Gastrocnemius medialis (tissue), 4 donors: ENCODE data around the gene GPHN. TPM values are rescaled to one million over a fixed set of nuclear protein-coding genes. Genes with fewer than 3 reads are reported as not detected.
"Not testable (repeated sequence)": the region's sequence is repeated elsewhere in the genome, so short reads cannot be mapped to it uniquely, and the experiment has no call there.

Experiments
- ATAC-seq, 2 donors: fragments of 150-250 bp; one replicate each; pipeline ENCODE4 v1.9.1; 2016
- DNase-seq, 2 donors: peaks; one replicate each; pipeline ENCODE4 v3.0.0-alpha.2; 2019
- H3K27ac ChIP-seq, 4 donors: fragments of 200-600 bp; sonication (generic); 1 replicate in 1 of 4; 2 replicates in 3 of 4; pipeline ENCODE4 v1.5.1; 2016 to 2018; ENCODE audit warnings: mild to moderate bottlenecking in 2 of 4, moderate library complexity in 1 of 4
- H3K27me3 ChIP-seq, 3 donors: fragments of 200-600 bp; sonication (generic) in 2 of 3; 1 replicate in 1 of 3; 2 replicates in 2 of 3; pipeline versions ENCODE4 v1.5.1 to v1.6.0; 2016 to 2019; ENCODE audit warnings: mild to moderate bottlenecking in 1 of 3, moderate library complexity in 1 of 3
- H3K36me3 ChIP-seq, 2 donors: fragments of 200-600 bp; sonication (generic) in 1 of 2; one replicate each; pipeline ENCODE4 v1.5.1; 2017 to 2018
- H3K4me1 ChIP-seq, 2 donors: fragments of 200-600 bp; sonication (generic) in 1 of 2; one replicate each; pipeline ENCODE4 v1.5.1; 2016 to 2017; ENCODE audit warnings: mild to moderate bottlenecking in 2 of 2
- H3K4me3 ChIP-seq, 4 donors: fragments of 200-600 bp; sonication (generic) in 3 of 4; 1 replicate in 1 of 4; 2 replicates in 3 of 4; pipeline ENCODE4 v1.5.1; 2016 to 2019; ENCODE audit warnings: mild to moderate bottlenecking in 2 of 4
- H3K9me3 ChIP-seq, 3 donors: fragments of 200-600 bp; sonication (generic) in 2 of 3; 1 replicate in 1 of 3; 2 replicates in 2 of 3; pipeline ENCODE4 v1.5.1; 2016 to 2019
- POLR2A ChIP-seq, 2 donors: fragments of 450-650 bp; IDR thresholded peaks; one replicate each; pipeline ENCODE4 v1.6.1; 2017; ENCODE audit warnings: antibody characterized with exemption in 2 of 2, mild to moderate bottlenecking in 2 of 2, moderate library complexity in 2 of 2
- in situ Hi-C, 4 donors: fragments of 200-750 bp; cut with MboI; loops; one replicate each; pipeline versions ENCODE4 v1.15.0 to v1.8.0; 2017; ENCODE audit warnings: low sequenced_read_pairs in 4 of 4
- intact Hi-C: fragments of 100-400 bp; cut with DNase I; formaldehyde crosslinking; loops from one replicate; pipeline ENCODE4 v1.15.1; 2023; ENCODE audit warnings: low total_unique reads
- total RNA-seq, 4 donors: library from RNA; depleted of rRNA; stranded (reverse); fragments of >200 nt; gene quantifications; one replicate each; pipeline versions ENCODE4 v1.1.0 to v1.2.3, GENCODE V29; 2016
- TF ChIP-seq, protein P1 (sequence below), 5 experiments: fragments of 450-650 bp in 3 of 5; fragments of 200-600 bp in 2 of 5; sonication (generic) in 2 of 5; IDR thresholded peaks in 4 of 5; conservative IDR thresholded peaks in 1 of 5; 1 replicate in 4 of 5; 2 replicates in 1 of 5; pipeline ENCODE4 v1.5.1; 2016 to 2019; ENCODE audit warnings: antibody characterized with exemption in 5 of 5, mild to moderate bottlenecking in 3 of 5, moderate library complexity in 3 of 5

Gene GPHN
- total RNA-seq, 4 donors from 2014 or later: 10.3 to 33.3 (median 23.5) TPM

GRCh38 chr14:67059596-67059995 is 551.6 kb downstream of the GPHN start:
- Histone ChIP-seq H3K36me3 (peaks cover 0 to 12% of the 10 kb centered on the region in 2 donors), H3K9me3 (no peaks in the 10 kb centered on the region), H3K27me3 (no peaks in the 10 kb centered on the region), H3K27ac (no peak overlapping the region), H3K4me3 (no peak overlapping the region), H3K4me1 (no peaks in the 10 kb centered on the region)
- in situ Hi-C loops: no loop called here
- TF ChIP-seq, protein P1, sequence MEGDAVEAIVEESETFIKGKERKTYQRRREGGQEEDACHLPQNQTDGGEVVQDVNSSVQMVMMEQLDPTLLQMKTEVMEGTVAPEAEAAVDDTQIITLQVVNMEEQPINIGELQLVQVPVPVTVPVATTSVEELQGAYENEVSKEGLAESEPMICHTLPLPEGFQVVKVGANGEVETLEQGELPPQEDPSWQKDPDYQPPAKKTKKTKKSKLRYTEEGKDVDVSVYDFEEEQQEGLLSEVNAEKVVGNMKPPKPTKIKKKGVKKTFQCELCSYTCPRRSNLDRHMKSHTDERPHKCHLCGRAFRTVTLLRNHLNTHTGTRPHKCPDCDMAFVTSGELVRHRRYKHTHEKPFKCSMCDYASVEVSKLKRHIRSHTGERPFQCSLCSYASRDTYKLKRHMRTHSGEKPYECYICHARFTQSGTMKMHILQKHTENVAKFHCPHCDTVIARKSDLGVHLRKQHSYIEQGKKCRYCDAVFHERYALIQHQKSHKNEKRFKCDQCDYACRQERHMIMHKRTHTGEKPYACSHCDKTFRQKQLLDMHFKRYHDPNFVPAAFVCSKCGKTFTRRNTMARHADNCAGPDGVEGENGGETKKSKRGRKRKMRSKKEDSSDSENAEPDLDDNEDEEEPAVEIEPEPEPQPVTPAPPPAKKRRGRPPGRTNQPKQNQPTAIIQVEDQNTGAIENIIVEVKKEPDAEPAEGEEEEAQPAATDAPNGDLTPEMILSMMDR (IDR thresholded peaks at IDR 0.05 in 4 of 5, conservative IDR thresholded peaks at IDR 0.05 in 1 of 5): no peak
- TF ChIP-seq POLR2A (IDR thresholded peaks at IDR 0.05): no peak
- no peak for ATAC-seq
- intact Hi-C loops: no loop called here
- no peak for DNase-seq

DNA sequence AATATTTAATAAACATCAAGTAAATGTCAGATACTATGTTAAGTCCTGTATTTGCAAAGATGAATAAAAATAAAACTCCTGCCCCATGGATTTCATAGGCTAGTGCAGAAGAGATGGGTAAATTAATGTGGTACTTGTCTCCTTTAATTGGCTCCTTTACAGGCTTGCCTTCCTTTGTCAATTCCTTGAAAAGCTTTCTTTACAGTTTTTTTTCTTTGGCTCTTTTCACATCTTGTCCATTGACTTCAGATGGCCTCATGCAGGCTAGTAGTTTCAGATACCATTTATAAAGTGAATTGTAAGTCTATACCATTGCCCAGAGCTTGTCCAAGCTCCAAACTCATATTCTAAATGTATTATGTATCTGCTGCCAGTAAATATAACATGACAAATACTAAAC is 552.6 kb downstream of the GPHN start:
- intact Hi-C loops (no loop called here), in situ Hi-C loops (no loop called here)
- ATAC-seq (no peak), DNase-seq (no peak)
- Histone ChIP-seq H3K27ac (no peak overlapping the region), H3K4me3 (no peak overlapping the region), H3K36me3 (peaks cover 0 to 12% of the 10 kb centered on the region in 2 donors), H3K27me3 (no peaks in the 10 kb centered on the region), H3K9me3 (no peaks in the 10 kb centered on the region), H3K4me1 (no peaks in the 10 kb centered on the region)
- TF ChIP-seq POLR2A (IDR thresholded peaks at IDR 0.05): no peak
- TF ChIP-seq, protein P1 (IDR thresholded peaks at IDR 0.05 in 4 of 5, conservative IDR thresholded peaks at IDR 0.05 in 1 of 5): no peak

DNA sequence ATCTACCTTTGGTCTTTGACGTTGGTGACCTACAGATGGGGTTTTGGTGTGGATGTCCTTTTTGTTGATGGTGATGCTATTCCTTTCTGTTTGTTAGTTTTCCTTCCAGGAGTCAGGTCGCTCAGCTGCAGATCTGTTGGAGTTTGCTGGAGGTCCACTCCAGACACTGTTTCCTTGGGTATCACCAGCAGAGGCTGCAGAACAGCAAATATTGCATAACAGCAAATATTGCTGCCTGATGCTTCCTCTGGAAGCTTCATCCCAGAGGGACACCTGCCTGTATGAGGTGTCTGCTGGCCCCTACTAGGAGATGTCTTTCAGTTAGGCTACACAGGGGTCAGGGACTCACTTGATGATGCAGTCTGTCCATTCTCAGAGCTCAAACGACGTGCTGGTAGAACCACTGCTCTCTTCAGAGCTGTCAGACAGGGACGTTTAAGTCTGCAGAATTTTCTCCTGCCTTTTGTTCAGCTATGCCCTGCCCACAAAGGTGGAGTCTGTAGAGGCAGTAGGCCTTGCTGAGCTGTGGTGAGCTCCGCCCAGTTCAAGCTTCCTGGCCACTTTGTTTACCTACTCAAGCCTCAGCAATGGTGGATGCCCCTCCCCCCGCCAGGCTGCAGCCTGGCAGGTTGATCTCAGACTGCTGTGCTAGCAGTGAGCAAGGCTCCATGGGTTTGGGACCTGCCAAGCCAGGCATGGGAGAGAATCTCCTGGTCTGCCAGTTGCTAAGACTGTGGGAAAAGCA is 559.3 kb downstream of the GPHN start:
- H3K36me3 ChIP-seq, H3K27ac ChIP-seq, H3K4me1 ChIP-seq, DNase-seq, H3K4me3 ChIP-seq, ATAC-seq, in situ Hi-C loops, intact Hi-C loops, H3K9me3 ChIP-seq, H3K27me3 ChIP-seq: not testable (repeated sequence)

DNA sequence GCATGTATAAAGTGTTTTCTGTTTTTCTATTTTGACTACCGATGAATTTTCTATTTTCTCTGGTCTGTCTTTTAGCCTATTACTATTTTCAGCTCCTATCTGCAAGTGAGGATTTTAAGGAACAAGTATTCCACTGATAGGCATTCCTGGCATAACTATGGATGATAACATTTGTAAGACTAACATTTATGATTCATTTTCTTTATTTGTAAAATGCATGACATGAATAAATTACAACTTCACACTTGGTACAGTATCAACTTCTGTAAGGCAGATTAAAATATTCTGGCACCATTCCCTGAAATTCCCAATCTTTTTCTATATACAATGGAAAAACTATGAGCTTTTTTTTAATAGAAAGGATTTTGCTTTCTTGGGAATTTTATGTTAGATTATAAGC is 560.3 kb downstream of the GPHN start:
- ATAC-seq (no peak), DNase-seq (no peak)
- in situ Hi-C loops: no loop called here
- H3K36me3 ChIP-seq: no peaks in the 10 kb centered on the region
- no peak overlapping the region for H3K27ac ChIP-seq
- no peaks in the 10 kb centered on the region for H3K4me1 ChIP-seq
- intact Hi-C loops: no loop called here
- TF ChIP-seq, protein P1 (IDR thresholded peaks at IDR 0.05 in 4 of 5, conservative IDR thresholded peaks at IDR 0.05 in 1 of 5): no peak
- no peak for TF ChIP-seq POLR2A (IDR thresholded peaks at IDR 0.05)
- H3K27me3 ChIP-seq: no peaks in the 10 kb centered on the region
- H3K4me3 ChIP-seq: no peak overlapping the region
- H3K9me3 ChIP-seq: no peaks in the 10 kb centered on the region

GRCh38 chr14:67071506-67071905 is 563.6 kb downstream of the GPHN start:
- DNase-seq (no peak), ATAC-seq (no peak)
- no peak overlapping the region for H3K4me3 ChIP-seq
- H3K27ac ChIP-seq: no peak overlapping the region
- TF ChIP-seq, protein P1 (IDR thresholded peaks at IDR 0.05 in 4 of 5, conservative IDR thresholded peaks at IDR 0.05 in 1 of 5): no peak
- no peak for TF ChIP-seq POLR2A (IDR thresholded peaks at IDR 0.05)
- intact Hi-C loops (no loop called here), in situ Hi-C loops (no loop called here)
- no peaks in the 10 kb centered on the region for H3K9me3 ChIP-seq
- H3K36me3 ChIP-seq: no peaks in the 10 kb centered on the region
- no peaks in the 10 kb centered on the region for H3K27me3 ChIP-seq
- no peaks in the 10 kb centered on the region for H3K4me1 ChIP-seq
